LNCAP (cell line): ENCODE results near the gene ADGRB3.

Source experiments
- CTCF ChIP-seq: fragments of 450-650 bp; IDR thresholded peaks from 2 replicates; pipeline ENCODE4 v1.5.1; 2017; ENCODE audit warnings: mild to moderate bottlenecking

ADGRB3 gene

GRCh38 chr6:68655028-68655427 lies 19.9 kb downstream of the ADGRB3 start:
- no peak for TF ChIP-seq CTCF

GRCh38 chr6:68657374-68658139 lies 22.5 kb downstream of the ADGRB3 start:
- no peak for TF ChIP-seq CTCF

- TF ChIP-seq CTCF = no peak
Measured at GRCh38 chr6:68658338-68658737, 23.3 kb downstream of the ADGRB3 start.

GRCh38 chr6:68673255-68673654 lies 38.2 kb downstream of the ADGRB3 start:
- no peak for TF ChIP-seq CTCF

- no peak for TF ChIP-seq CTCF
Measured at GRCh38 chr6:68675548-68675947, 40.5 kb downstream of the ADGRB3 start.

GRCh38 chr6:68677058-68677457 lies 42.0 kb downstream of the ADGRB3 start:
- TF ChIP-seq CTCF = no peak

GRCh38 chr6:68679399-68679798 lies 44.3 kb downstream of the ADGRB3 start:
- TF ChIP-seq CTCF = no peak

GRCh38 chr6:68680264-68680663 lies 45.2 kb downstream of the ADGRB3 start:
- no peak for TF ChIP-seq CTCF
